ENCODE data around the gene MAGEC3.

The MAGEC3 gene

DNA sequence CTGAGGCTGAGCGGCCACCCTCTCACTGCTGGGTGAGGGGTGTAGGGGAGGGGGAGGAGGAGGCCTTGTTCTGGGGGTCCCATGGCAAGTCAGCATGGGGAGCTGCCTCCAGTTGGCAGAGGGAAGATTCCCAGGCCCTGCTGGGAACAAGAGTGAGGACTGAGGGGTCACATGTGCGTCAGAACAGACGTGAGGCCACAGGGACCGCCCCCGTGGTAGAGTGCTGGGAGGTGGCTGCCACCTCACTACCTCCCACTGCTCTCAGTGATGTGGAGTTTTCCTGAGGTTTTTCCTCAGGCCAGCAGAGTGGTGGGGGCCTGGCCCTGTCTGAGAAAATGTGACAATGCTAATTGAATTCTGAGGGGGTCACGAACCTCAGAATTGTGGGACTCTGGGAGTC, 66.1 kb downstream of the MAGEC3 start:
- Histone ChIP-seq H3K27ac (no peak overlapping the region), H3K4me3 (no peak overlapping the region)
- no peak for DNase-seq (ENCODE audit: low spot score)
- TF ChIP-seq, protein P1, sequence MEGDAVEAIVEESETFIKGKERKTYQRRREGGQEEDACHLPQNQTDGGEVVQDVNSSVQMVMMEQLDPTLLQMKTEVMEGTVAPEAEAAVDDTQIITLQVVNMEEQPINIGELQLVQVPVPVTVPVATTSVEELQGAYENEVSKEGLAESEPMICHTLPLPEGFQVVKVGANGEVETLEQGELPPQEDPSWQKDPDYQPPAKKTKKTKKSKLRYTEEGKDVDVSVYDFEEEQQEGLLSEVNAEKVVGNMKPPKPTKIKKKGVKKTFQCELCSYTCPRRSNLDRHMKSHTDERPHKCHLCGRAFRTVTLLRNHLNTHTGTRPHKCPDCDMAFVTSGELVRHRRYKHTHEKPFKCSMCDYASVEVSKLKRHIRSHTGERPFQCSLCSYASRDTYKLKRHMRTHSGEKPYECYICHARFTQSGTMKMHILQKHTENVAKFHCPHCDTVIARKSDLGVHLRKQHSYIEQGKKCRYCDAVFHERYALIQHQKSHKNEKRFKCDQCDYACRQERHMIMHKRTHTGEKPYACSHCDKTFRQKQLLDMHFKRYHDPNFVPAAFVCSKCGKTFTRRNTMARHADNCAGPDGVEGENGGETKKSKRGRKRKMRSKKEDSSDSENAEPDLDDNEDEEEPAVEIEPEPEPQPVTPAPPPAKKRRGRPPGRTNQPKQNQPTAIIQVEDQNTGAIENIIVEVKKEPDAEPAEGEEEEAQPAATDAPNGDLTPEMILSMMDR (IDR thresholded peaks at IDR 0.05): no peak

GRCh38 chrX:141917801-141918200, 79.7 kb downstream of the MAGEC3 start:
- TF ChIP-seq, protein P1 (IDR thresholded peaks at IDR 0.05): no peak
- Histone ChIP-seq H3K4me3 (no peak overlapping the region), H3K27ac (no peak overlapping the region)
- no peak for DNase-seq (ENCODE audit: low spot score)

GRCh38 chrX:141924293-141924692, 86.2 kb downstream of the MAGEC3 start:
- TF ChIP-seq, protein P1 (IDR thresholded peaks at IDR 0.05): no peak
- Histone ChIP-seq H3K4me3 (no peak overlapping the region), H3K27ac (no peak overlapping the region)
- DNase-seq (ENCODE audit: low spot score): no peak

DNA sequence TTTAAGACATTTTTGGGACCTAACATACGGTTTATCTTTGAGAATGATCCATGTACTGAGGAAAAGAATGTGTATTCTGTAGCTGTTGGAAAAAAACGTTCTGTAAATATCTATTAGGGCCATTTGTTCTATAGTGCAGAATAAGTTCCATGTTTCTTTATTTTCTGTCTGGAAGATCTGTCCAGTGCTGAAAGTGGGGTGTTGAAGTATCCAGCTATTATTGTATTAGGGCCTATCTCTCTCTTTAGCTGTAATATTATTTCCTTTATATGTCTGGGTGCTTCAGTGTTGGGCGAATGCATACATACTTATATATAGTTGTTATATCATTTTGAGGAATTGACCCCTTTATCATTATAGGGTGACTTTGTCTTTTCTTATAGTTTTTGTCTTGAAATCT, 90.3 kb downstream of the MAGEC3 start:
- H3K27ac ChIP-seq: no peak overlapping the region
- no peak for DNase-seq (ENCODE audit: low spot score)
- TF ChIP-seq, protein P1 (IDR thresholded peaks at IDR 0.05): no peak
- H3K4me3 ChIP-seq: no peak overlapping the region

DNA sequence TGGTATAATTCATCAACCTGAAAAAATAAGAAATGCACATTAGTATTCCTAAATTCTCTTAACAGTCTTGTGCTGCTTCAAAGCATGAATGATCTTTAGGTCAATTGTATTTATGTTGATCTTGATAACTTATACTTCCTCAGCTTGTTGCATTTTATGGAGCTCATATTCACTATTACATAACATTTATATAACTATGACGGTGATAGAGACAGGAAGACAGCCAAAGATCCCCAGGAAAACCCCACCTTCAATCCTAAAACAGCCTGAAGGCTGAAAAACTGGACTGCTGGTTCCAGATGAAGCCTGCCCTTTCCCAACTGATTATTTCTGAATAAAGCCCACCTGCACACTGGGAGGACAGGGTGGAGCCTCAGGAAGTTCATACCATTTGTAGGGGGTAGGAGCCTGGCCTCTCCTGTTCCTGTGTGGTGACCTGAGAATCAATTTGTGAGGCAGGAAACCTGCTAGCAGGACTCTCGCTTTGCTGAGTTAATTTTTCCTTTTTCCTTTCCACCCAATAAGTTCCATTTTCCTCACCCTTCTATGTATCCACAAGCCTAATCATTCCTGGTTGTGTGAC, 96.0 kb downstream of the MAGEC3 start:
- Histone ChIP-seq H3K4me3 (no peak overlapping the region), H3K27ac (no peak overlapping the region)
- no peak for DNase-seq (ENCODE audit: low spot score)
- TF ChIP-seq, protein P1 (IDR thresholded peaks at IDR 0.05): no peak

GRCh38 chrX:141935645-141936044, 97.5 kb downstream of the MAGEC3 start:
- Histone ChIP-seq H3K27ac (no peak overlapping the region), H3K4me3 (no peak overlapping the region)
- no peak for DNase-seq (ENCODE audit: low spot score)
- TF ChIP-seq, protein P1 (IDR thresholded peaks at IDR 0.05): no peak

- no peak for DNase-seq (ENCODE audit: low spot score)
- Histone ChIP-seq H3K4me3 (no peak overlapping the region), H3K27ac (no peak overlapping the region)
- TF ChIP-seq, protein P1 (IDR thresholded peaks at IDR 0.05): no peak
Observed at GRCh38 chrX:141936080-141936479, 98.0 kb downstream of the MAGEC3 start.

Measured in coronary artery (tissue), 2 donors.